Prostate gland (tissue), 2 donors: ENCODE data around the gene DUOX2. TPM values are rescaled to one million over a fixed set of nuclear protein-coding genes. Genes with fewer than 3 reads are reported as not detected.

ENCODE experiments used
- DNase-seq: peaks from one replicate; pipeline ENCODE4 v3.0.0-alpha.2; 2019; ENCODE audit warnings: low spot score
- H3K27ac ChIP-seq, 2 donors: fragments of 200-600 bp; sonication (generic); 2 replicates each; pipeline ENCODE4 v1.5.1; 2017 to 2019
- H3K27me3 ChIP-seq: fragments of 200-600 bp; sonication (generic); replicated peaks from 2 replicates; pipeline ENCODE4 v1.5.1; 2019; ENCODE audit not compliant: insufficient read depth
- H3K36me3 ChIP-seq, 2 donors: fragments of 200-600 bp; sonication (generic); 1 replicate in 1 of 2; 2 replicates in 1 of 2; pipeline versions ENCODE4 v1.5.1 to v1.8.1; 2017 to 2019
- H3K4me1 ChIP-seq: fragments of 200-600 bp; sonication (generic); replicated peaks from 2 replicates; pipeline ENCODE4 v1.5.1; 2019
- H3K4me3 ChIP-seq, 2 donors: fragments of 200-600 bp; sonication (generic); 2 replicates each; pipeline ENCODE4 v1.5.1; 2017 to 2019
- H3K9me3 ChIP-seq: fragments of 200-600 bp; sonication (generic); 2 replicates; pipeline ENCODE4 v1.5.1; 2017
- POLR2A ChIP-seq: fragments of 450-650 bp; IDR thresholded peaks from one replicate; pipeline ENCODE4 v1.6.1; 2016; ENCODE audit warnings: antibody characterized with exemption, mild to moderate bottlenecking
- POLR2AphosphoS5 ChIP-seq: sonication (generic); formaldehyde crosslinking; IDR thresholded peaks from one replicate; pipeline ENCODE4 v1.6.1; 2017; ENCODE audit warnings: antibody characterized with exemption
- WGBS: methylation state at CpG from one replicate; pipeline ENCODE4 v1.1.5; 2018; 5-methylcytosine and 5-hydroxymethylcytosine counted together
- intact Hi-C: fragments of 100-400 bp; cut with DNase I; formaldehyde crosslinking; loops from one replicate; pipeline ENCODE4 v1.14.2; 2022
- total RNA-seq, 2 donors: library from RNA; depleted of rRNA; stranded (reverse); fragments of >200 nt; gene quantifications; one replicate each; pipeline ENCODE4 v1.1.0, GENCODE V29; 2016
- TF ChIP-seq, protein P1 (sequence below), 4 experiments: fragments of 200-600 bp in 2 of 4; fragments of 450-650 bp in 2 of 4; sonication (generic) in 2 of 4; IDR thresholded peaks; 1 replicate in 3 of 4; 2 replicates in 1 of 4; pipeline ENCODE4 v1.5.1; 2016 to 2019; ENCODE audit warnings: antibody characterized with exemption in 4 of 4, mild to moderate bottlenecking in 2 of 4, moderate library complexity in 2 of 4

The DUOX2 gene
- total RNA-seq, 2 donors from 2014 or later = 2.3 to 2.5 TPM

DNA sequence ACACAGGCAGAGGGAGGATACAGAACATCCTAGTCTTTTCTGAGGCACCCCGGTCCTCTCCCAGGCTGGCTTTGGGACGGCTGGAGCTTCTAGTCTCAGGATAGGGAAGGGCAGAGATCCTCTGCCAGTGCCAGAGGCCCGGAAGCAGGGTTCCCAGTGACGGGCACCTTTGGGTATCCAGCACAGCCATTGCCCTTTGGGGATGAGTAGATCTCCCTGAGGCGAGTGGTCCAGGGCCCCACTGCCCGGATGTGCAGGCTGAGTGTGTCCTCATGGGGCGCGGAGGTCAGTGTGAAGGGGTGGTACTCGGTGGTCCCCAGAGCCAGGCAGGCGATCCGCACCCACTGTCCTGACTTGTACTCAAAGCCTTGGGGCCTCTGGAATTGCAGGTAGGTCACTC is 18.3 kb downstream of the DUOX2 start:
- 99% methylated on average over 9 of the region's 11 CpGs for WGBS
- Histone ChIP-seq H3K36me3 (no peaks in the 10 kb centered on the region), H3K4me3 (no peak overlapping the region), H3K27me3 (no peaks in the 10 kb centered on the region), H3K9me3 (no peaks in the 10 kb centered on the region), H3K27ac (no peak overlapping the region), H3K4me1 (no peaks in the 10 kb centered on the region)
- DNase-seq = no peak
- intact Hi-C loops = no loop called here
- TF ChIP-seq, protein P1, sequence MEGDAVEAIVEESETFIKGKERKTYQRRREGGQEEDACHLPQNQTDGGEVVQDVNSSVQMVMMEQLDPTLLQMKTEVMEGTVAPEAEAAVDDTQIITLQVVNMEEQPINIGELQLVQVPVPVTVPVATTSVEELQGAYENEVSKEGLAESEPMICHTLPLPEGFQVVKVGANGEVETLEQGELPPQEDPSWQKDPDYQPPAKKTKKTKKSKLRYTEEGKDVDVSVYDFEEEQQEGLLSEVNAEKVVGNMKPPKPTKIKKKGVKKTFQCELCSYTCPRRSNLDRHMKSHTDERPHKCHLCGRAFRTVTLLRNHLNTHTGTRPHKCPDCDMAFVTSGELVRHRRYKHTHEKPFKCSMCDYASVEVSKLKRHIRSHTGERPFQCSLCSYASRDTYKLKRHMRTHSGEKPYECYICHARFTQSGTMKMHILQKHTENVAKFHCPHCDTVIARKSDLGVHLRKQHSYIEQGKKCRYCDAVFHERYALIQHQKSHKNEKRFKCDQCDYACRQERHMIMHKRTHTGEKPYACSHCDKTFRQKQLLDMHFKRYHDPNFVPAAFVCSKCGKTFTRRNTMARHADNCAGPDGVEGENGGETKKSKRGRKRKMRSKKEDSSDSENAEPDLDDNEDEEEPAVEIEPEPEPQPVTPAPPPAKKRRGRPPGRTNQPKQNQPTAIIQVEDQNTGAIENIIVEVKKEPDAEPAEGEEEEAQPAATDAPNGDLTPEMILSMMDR (IDR thresholded peaks at IDR 0.05) = no peak
- TF ChIP-seq POLR2AphosphoS5 (no peak), POLR2A (no peak)

DNA sequence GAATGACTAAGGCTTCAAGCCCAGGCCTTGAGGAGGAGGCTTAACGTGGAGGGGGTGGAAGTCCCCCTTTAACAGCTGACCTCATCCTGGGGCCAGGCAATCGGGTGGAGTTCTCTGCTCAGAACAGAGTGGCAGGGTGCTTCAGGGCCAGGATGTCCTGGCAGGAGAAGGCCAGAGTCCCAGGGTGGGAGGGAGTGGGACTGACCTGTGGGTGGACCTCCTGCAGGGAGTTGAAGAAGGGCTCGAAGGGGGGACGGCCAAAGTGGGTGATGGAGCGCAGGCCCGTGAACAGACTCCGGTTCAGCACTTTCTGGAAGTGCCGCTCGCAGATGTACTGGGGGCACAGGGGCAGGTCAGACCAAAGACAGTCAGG is 19.6 kb downstream of the DUOX2 start:
- DNase-seq = no peak
- H3K36me3 ChIP-seq = no peaks in the 10 kb centered on the region
- no peak overlapping the region for H3K27ac ChIP-seq
- TF ChIP-seq POLR2AphosphoS5 (no peak), POLR2A (no peak)
- TF ChIP-seq, protein P1 (IDR thresholded peaks at IDR 0.05) = no peak
- H3K4me1 ChIP-seq = no peaks in the 10 kb centered on the region
- H3K4me3 ChIP-seq = no peak overlapping the region
- intact Hi-C loops = no loop called here
- no peaks in the 10 kb centered on the region for H3K9me3 ChIP-seq
- no peaks in the 10 kb centered on the region for H3K27me3 ChIP-seq
- WGBS = 78% methylated on average over 9 of the region's 9 CpGs

DNA sequence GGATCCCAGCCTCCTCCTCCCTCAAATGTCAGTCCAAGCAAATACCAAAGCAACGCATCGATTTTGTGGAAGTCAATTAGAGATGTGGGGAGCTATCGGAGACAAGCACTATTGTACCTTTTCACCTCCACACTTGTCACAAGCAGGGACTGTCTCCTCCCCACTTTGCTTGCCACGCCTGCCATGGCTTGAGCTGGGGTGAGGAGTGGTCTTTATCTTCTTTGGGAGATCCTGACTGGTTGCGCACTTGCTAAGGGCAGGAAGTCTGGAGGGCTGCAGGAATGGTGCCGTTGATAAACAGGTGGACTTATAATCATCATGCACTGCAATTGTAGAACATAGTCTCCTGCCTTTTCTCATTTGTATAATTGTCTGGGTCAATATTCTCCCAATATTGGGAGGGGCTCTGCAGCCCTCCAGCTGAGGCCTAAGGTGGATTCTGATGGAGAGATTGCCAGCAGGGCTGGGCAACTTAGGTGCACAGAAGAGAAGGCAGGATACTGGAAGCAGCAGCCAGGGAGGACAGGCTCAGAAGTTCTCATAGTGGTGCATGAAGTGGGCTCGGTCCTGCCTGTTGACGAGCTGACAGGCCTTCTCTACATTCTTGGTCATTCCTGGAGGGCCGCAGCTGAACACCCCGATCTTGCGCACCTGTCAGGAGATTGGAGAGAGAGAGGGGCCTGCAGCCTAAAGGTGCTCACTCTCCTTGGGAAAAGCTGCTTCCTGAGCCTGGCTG is 20.2 kb downstream of the DUOX2 start:
- Histone ChIP-seq H3K9me3 (no peaks in the 10 kb centered on the region), H3K36me3 (no peaks in the 10 kb centered on the region), H3K4me3 (no peak overlapping the region), H3K27me3 (no peaks in the 10 kb centered on the region), H3K4me1 (no peaks in the 10 kb centered on the region), H3K27ac (no peak overlapping the region)
- WGBS = 90% methylated on average over 8 of the region's 11 CpGs
- intact Hi-C loops = no loop called here
- TF ChIP-seq, protein P1 (IDR thresholded peaks at IDR 0.05) = no peak
- TF ChIP-seq POLR2A (no peak), POLR2AphosphoS5 (no peak)
- no peak for DNase-seq

DNA sequence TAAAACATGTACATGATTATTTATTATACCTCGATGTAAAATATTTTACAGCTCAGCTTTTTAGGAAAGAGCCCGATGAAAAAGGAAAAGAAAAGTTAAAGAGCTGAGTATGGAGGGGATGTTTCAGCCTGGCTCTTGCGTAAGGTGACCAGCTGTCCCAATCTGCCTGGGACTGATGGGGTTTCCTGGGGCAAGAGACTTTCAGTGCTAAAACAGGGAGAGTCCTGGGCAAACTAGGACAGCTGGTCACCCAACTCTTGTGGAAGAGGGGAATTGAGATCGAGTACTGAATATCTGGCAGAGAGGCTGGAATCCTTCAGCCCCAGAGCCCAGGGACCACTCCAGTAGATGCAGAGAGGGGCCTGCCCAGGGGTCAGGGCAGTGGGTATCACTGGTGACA is 21.0 kb downstream of the DUOX2 start:
- Histone ChIP-seq H3K27me3 (no peaks in the 10 kb centered on the region), H3K9me3 (no peaks in the 10 kb centered on the region), H3K4me1 (no peaks in the 10 kb centered on the region), H3K27ac (no peak overlapping the region), H3K4me3 (no peak overlapping the region), H3K36me3 (no peaks in the 10 kb centered on the region)
- no peak for DNase-seq
- TF ChIP-seq POLR2A (no peak), POLR2AphosphoS5 (no peak)
- TF ChIP-seq, protein P1 (IDR thresholded peaks at IDR 0.05) = no peak
- intact Hi-C loops = no loop called here
- WGBS = 92% methylated on average over 4 of the region's 4 CpGs

DNA sequence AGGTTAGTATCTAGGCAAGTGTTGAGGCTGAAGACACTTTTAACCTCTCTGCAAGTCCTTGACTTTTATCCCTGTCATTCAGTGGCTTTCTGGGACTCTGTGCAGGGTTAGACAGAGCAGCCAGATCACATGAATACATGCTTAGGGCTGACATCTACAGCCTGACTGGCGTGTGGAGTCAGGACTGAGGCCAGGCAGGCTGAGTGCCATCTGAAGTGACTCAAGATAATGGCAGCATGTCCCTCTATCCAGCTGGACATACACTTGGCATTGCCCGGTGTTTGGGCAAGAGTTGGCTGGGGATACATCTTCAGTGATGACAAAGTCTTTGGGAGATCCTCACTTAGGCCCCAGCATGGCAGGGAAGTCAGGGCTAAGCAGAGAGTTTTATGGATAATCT is 22.4 kb downstream of the DUOX2 start:
- Histone ChIP-seq H3K4me3 (no peak overlapping the region), H3K36me3 (no peaks in the 10 kb centered on the region), H3K4me1 (no peaks in the 10 kb centered on the region), H3K27me3 (no peaks in the 10 kb centered on the region), H3K9me3 (no peaks in the 10 kb centered on the region), H3K27ac (no peak overlapping the region)
- 97% methylated on average over 2 of the region's 2 CpGs for WGBS
- intact Hi-C loops = no loop called here
- no peak for DNase-seq
- TF ChIP-seq POLR2AphosphoS5 (no peak), POLR2A (no peak)
- TF ChIP-seq, protein P1 (IDR thresholded peaks at IDR 0.05) = no peak
